Measurements from ENCODE around the gene DTL.
A peak's percentile ranks its signal among the peaks of the same experiment; 100 is the strongest.
"Not testable (repeated sequence)": the region's sequence is repeated elsewhere in the genome, so short reads cannot be mapped to it uniquely, and the experiment has no call there.

Gene DTL, protein sequence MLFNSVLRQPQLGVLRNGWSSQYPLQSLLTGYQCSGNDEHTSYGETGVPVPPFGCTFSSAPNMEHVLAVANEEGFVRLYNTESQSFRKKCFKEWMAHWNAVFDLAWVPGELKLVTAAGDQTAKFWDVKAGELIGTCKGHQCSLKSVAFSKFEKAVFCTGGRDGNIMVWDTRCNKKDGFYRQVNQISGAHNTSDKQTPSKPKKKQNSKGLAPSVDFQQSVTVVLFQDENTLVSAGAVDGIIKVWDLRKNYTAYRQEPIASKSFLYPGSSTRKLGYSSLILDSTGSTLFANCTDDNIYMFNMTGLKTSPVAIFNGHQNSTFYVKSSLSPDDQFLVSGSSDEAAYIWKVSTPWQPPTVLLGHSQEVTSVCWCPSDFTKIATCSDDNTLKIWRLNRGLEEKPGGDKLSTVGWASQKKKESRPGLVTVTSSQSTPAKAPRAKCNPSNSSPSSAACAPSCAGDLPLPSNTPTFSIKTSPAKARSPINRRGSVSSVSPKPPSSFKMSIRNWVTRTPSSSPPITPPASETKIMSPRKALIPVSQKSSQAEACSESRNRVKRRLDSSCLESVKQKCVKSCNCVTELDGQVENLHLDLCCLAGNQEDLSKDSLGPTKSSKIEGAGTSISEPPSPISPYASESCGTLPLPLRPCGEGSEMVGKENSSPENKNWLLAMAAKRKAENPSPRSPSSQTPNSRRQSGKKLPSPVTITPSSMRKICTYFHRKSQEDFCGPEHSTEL

DNA sequence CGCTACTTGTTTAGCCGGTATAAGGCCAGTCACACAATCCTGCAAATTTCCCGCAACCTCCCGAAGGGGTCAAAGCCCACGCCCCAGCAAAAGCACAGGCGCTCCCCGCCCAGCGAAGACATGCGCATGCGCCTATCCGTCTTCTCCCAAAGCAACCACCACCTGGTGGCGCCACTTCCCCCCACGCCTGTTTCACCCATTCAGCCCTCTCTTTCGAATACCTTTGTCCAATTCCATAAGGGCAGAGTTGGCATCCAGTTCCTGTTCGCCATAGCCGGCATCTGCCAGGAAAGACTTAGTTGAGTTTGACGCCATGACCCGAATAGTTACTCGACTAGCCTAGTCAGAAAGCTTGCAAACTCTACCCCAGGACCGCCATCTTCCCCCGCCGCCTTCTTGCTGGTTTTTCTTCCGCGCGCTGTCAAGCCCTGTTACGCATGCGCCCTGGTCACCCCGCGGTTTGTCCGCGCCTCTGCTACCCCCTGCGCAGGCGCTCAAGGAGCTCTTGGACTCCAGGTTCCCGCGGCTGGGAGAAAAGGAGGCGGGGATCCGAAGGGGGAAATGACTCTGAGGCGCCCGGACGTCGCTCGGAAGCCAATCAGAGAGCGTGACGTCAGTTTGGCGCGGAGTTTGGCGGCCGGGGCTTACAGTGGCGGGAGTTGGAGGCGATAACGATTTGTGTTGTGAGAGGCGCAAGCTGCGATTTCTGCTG, at the start of gene DTL, which contains the start of gene INTS7:
TSS of gene DTL (plus strand) at position 626 of the 712 bp plus-strand sequence. CDS start 143 bp downstream, outside the sequence.
TSS of gene INTS7 (minus strand) at position 435 of the 712 bp plus-strand sequence. CDS start at position 315, 120 bp downstream.
- Histone ChIP-seq H3K9me3 (ENCODE audit: control insufficient read depth in 2 of 2, low read length in 2 of 2) (no peaks in the 10 kb centered on the region), H3K36me3 (ENCODE audit: control insufficient read depth in 2 of 2, insufficient read depth in 2 of 2, low read length in 2 of 2) (no peaks in the 10 kb centered on the region), H3K9ac (ENCODE audit: low read depth in 1 of 2, low read length in 2 of 2) (peak within 1 kb of the TSS; percentile 64 to 89), H3K4me3 (ENCODE audit: low read length in 2 of 2) (peak within 1 kb of the TSS; percentile 83 to 96), H3K27ac (ENCODE audit: low read depth in 2 of 2, low read length in 2 of 2) (peak within 1 kb of the TSS; percentile 90), H3K4me1 (ENCODE audit: control insufficient read depth in 2 of 2, insufficient read depth in 2 of 2, low read length in 2 of 2) (peaks cover 6 to 11% of the 10 kb centered on the region in 2 donors), H3K27me3 (ENCODE audit: control insufficient read depth in 2 of 2, insufficient read depth in 2 of 2, low read length in 2 of 2) (no peaks in the 10 kb centered on the region)

DNA sequence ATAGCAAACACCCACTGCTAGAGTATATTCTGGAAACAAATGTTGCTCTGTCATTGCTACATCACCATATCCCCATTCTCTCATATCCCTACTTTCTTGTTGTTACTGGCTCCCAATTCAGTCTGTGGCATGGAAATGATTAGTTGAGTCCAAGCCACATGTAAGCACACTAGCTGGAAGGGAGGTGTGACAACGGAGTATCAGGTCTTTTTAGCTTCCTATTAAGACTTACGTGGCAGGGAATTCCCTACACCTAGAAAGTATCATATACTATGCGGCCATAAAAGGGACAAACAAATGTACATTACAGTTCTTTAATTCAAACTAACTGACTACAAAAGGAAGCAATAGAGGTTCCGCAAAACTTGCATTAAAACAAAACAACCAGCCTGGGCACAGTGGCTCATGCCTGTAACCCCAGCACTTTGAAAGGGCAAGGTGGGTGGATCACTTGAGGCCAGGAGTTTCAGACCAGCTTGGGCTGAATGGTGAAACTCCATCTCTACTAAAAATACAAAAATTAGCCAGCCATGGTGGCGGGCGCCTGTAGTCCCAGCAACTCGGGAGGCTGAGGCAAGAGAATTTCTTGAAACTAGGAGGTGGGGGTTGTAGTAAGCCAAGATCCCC, 48.8 kb upstream of the DTL start:
- Histone ChIP-seq H3K9ac (ENCODE audit: low read depth in 1 of 2, low read length in 2 of 2) (no peak overlapping the region), H3K9me3 (ENCODE audit: control insufficient read depth in 2 of 2, low read length in 2 of 2) (no peaks in the 10 kb centered on the region), H3K27ac (ENCODE audit: low read depth in 2 of 2, low read length in 2 of 2) (no peak overlapping the region), H3K36me3 (ENCODE audit: control insufficient read depth in 2 of 2, insufficient read depth in 2 of 2, low read length in 2 of 2) (peaks cover 6 to 12% of the 10 kb centered on the region in 2 donors), H3K27me3 (ENCODE audit: control insufficient read depth in 2 of 2, insufficient read depth in 2 of 2, low read length in 2 of 2) (no peaks in the 10 kb centered on the region), H3K4me1 (ENCODE audit: control insufficient read depth in 2 of 2, insufficient read depth in 2 of 2, low read length in 2 of 2) (peaks cover 0 to 4% of the 10 kb centered on the region in 2 donors), H3K4me3 (ENCODE audit: low read length in 2 of 2) (no peak overlapping the region)

DNA sequence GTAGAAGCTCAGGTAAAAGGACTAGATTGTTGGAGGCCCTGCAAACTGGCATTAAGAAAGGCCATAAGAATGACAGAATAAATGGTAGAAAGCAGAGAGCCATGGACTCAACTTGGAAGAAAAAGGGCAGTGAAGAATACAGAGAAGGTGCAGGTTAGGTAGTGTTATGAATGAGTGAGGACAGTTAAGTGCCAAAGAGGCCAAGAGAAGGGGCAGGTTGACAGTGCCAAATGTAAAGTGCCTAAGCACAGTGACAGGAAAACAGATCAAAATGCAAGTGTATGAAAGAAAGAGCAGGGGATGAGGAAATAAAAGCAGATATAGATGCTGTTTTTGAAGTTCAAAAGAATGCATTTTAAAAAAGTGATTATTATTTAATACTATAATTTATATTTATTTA, 43.9 kb upstream of the DTL start:
- H3K9ac ChIP-seq (ENCODE audit: low read depth in 1 of 2, low read length in 2 of 2), result no peak overlapping the region
- no peaks in the 10 kb centered on the region for H3K9me3 ChIP-seq (ENCODE audit: control insufficient read depth in 2 of 2, low read length in 2 of 2)
- peaks cover 1 to 6% of the 10 kb centered on the region in 2 donors for H3K36me3 ChIP-seq (ENCODE audit: control insufficient read depth in 2 of 2, insufficient read depth in 2 of 2, low read length in 2 of 2)
- H3K27me3 ChIP-seq (ENCODE audit: control insufficient read depth in 2 of 2, insufficient read depth in 2 of 2, low read length in 2 of 2), result no peaks in the 10 kb centered on the region
- no peaks in the 10 kb centered on the region for H3K4me1 ChIP-seq (ENCODE audit: control insufficient read depth in 2 of 2, insufficient read depth in 2 of 2, low read length in 2 of 2)
- no peak overlapping the region for H3K4me3 ChIP-seq (ENCODE audit: low read length in 2 of 2)
- H3K27ac ChIP-seq (ENCODE audit: low read depth in 2 of 2, low read length in 2 of 2), result no peak overlapping the region

DNA sequence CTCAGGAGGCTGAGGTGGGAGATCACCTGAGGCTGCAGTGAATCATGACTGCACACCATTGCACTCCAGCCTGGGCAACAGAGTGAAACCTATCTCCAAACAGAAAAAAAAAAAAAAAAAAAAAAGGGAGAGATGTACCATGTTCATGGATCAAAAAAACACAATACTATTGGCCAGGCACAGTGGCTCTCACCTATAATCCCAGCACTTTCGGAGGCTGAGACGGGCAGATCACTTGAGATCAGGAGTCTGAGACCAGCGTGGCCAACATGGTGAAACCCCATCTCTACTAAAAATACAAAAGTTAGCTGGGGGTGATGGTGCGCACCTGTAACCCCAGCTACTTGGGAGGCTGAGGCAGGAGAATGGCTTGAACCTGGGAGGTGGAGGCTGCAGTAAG, 38.1 kb upstream of the DTL start:
- not testable (repeated sequence) for H3K4me1 ChIP-seq (ENCODE audit: control insufficient read depth in 2 of 2, insufficient read depth in 2 of 2, low read length in 2 of 2); H3K27ac ChIP-seq (ENCODE audit: low read depth in 2 of 2, low read length in 2 of 2); H3K27me3 ChIP-seq (ENCODE audit: control insufficient read depth in 2 of 2, insufficient read depth in 2 of 2, low read length in 2 of 2); H3K9ac ChIP-seq (ENCODE audit: low read depth in 1 of 2, low read length in 2 of 2); H3K4me3 ChIP-seq (ENCODE audit: low read length in 2 of 2); H3K9me3 ChIP-seq (ENCODE audit: control insufficient read depth in 2 of 2, low read length in 2 of 2)
- H3K36me3 ChIP-seq (ENCODE audit: control insufficient read depth in 2 of 2, insufficient read depth in 2 of 2, low read length in 2 of 2), result peaks cover 0 to 14% of the 10 kb centered on the region in 2 donors

DNA sequence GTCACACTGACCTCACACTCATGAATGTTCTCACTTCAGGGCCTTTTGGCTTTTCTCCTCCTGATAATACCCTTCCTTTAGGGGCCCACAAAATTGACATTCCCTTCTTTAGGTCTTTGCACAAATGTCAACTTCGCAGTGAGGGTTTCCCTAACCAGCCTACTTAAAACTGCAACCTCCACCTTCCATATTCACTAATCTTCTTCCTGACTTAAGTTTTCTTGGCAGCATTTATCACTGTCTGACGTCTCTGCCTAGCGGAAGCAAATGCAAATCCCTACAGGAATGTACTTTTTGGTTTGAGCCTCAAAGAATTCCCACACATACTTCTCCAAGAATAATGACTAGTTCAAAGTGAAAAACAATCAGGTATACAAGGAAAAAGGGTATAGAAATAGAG, 33.0 kb upstream of the DTL start:
- no peaks in the 10 kb centered on the region for H3K4me1 ChIP-seq (ENCODE audit: control insufficient read depth in 2 of 2, insufficient read depth in 2 of 2, low read length in 2 of 2)
- no peak overlapping the region for H3K27ac ChIP-seq (ENCODE audit: low read depth in 2 of 2, low read length in 2 of 2)
- H3K27me3 ChIP-seq (ENCODE audit: control insufficient read depth in 2 of 2, insufficient read depth in 2 of 2, low read length in 2 of 2), result no peaks in the 10 kb centered on the region
- H3K36me3 ChIP-seq (ENCODE audit: control insufficient read depth in 2 of 2, insufficient read depth in 2 of 2, low read length in 2 of 2), result peaks cover 3 to 15% of the 10 kb centered on the region in 2 donors
- H3K9ac ChIP-seq (ENCODE audit: low read depth in 1 of 2, low read length in 2 of 2), result no peak overlapping the region
- no peak overlapping the region for H3K4me3 ChIP-seq (ENCODE audit: low read length in 2 of 2)
- H3K9me3 ChIP-seq (ENCODE audit: control insufficient read depth in 2 of 2, low read length in 2 of 2), result no peaks in the 10 kb centered on the region

DNA sequence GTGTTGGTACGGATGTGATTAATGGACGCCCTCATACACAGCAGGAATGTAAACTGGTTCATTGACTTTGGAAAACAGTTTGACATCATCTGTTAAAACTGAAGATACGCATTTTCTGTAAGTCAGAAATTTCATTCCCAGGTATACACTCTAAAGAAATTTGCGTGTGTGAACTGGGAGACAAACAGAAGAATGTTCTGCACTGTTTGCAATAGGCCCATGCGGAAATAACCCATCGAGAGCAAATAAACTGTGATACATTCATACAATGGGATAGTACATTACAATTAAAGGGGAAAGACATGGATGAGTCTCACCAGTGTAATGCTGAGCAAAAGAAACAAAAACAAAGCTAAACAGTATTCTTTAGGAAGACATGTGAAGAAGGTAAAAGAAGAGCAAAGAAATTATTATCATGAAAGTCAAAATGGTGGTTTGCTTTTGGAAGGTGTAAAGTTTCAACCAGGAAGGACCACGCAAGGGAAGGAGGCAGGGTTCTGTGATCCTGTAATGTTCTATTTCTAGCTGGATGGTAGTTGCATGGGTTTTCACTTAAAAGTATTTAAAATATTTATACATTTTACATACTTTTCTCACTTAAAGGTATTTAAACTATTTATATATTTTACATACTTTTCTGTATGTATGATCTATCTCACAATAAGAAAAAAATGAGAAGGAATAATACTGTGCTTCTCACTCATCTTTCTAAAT, 30.5 kb upstream of the DTL start:
- Histone ChIP-seq H3K4me3 (ENCODE audit: low read length in 2 of 2) (no peak overlapping the region), H3K27ac (ENCODE audit: low read depth in 2 of 2, low read length in 2 of 2) (no peak overlapping the region), H3K9me3 (ENCODE audit: control insufficient read depth in 2 of 2, low read length in 2 of 2) (no peaks in the 10 kb centered on the region), H3K4me1 (ENCODE audit: control insufficient read depth in 2 of 2, insufficient read depth in 2 of 2, low read length in 2 of 2) (no peaks in the 10 kb centered on the region), H3K9ac (ENCODE audit: low read depth in 1 of 2, low read length in 2 of 2) (no peak overlapping the region), H3K36me3 (ENCODE audit: control insufficient read depth in 2 of 2, insufficient read depth in 2 of 2, low read length in 2 of 2) (peaks cover 7 to 17% of the 10 kb centered on the region in 2 donors), H3K27me3 (ENCODE audit: control insufficient read depth in 2 of 2, insufficient read depth in 2 of 2, low read length in 2 of 2) (no peaks in the 10 kb centered on the region)

DNA sequence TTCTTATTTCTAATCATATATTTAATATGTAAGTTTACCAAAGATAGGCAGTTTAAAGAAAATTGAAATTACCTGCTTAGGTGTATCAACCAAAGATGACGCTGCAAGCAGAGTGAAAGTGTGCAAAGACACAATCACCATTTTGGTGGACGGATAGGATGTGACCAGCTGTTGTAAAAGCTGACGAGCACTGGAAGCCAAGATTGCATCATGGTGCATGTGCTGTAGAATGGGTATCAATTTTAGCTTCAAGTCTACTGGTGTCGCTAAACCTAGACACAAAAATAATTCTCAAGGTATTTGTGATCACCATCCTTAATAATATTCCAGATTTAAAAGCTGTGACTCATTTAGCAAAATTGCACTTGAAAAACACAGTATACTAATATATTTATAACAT, 28.4 kb upstream of the DTL start:
- Histone ChIP-seq H3K9ac (ENCODE audit: low read depth in 1 of 2, low read length in 2 of 2) (no peak overlapping the region), H3K27ac (ENCODE audit: low read depth in 2 of 2, low read length in 2 of 2) (no peak overlapping the region), H3K4me1 (ENCODE audit: control insufficient read depth in 2 of 2, insufficient read depth in 2 of 2, low read length in 2 of 2) (no peaks in the 10 kb centered on the region), H3K9me3 (ENCODE audit: control insufficient read depth in 2 of 2, low read length in 2 of 2) (no peaks in the 10 kb centered on the region), H3K27me3 (ENCODE audit: control insufficient read depth in 2 of 2, insufficient read depth in 2 of 2, low read length in 2 of 2) (no peaks in the 10 kb centered on the region), H3K4me3 (ENCODE audit: low read length in 2 of 2) (no peak overlapping the region), H3K36me3 (ENCODE audit: control insufficient read depth in 2 of 2, insufficient read depth in 2 of 2, low read length in 2 of 2) (peaks cover 10 to 16% of the 10 kb centered on the region in 2 donors)

DNA sequence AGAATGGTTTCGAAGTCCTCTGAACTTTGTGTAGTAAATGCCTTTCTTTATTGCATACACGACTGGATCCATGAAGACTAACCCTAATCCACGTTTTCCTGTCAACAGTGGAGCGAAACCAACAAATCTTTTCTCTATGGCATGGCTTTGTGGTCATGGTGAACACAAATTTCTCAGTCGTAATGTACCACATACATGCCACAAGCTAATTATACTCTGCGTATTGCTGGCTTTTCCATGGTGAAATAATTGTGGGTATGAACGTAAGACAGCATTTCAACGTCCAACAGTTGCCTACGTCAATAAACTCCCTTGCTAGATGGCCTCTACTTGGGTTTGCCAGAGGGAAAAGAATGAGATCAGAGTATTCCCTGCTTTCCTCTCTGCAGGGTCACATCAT, 27.7 kb upstream of the DTL start:
- H3K4me1 ChIP-seq (ENCODE audit: control insufficient read depth in 2 of 2, insufficient read depth in 2 of 2, low read length in 2 of 2), result no peaks in the 10 kb centered on the region

DNA sequence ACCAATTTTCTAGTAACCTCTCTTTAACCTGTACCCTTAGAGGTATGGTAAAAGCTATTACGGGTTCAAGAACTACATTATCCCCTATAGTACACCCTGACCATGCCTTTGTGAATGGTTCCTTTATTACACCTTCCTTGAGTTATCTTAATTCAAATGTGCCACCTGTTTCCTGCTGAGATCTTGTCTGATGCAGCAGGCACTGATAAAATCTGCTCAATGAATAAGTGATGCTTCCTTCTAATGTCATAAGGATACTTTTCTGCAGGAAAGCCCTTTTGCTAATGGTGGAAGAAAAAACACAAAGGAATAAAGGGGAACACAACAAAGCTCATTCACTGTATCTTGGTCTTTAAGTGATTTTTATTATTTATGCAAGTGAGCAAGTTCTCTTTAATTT, 26.0 kb upstream of the DTL start:
- Histone ChIP-seq H3K27ac (ENCODE audit: low read depth in 2 of 2, low read length in 2 of 2) (no peak overlapping the region), H3K27me3 (ENCODE audit: control insufficient read depth in 2 of 2, insufficient read depth in 2 of 2, low read length in 2 of 2) (no peaks in the 10 kb centered on the region), H3K9me3 (ENCODE audit: control insufficient read depth in 2 of 2, low read length in 2 of 2) (no peaks in the 10 kb centered on the region), H3K36me3 (ENCODE audit: control insufficient read depth in 2 of 2, insufficient read depth in 2 of 2, low read length in 2 of 2) (peaks cover 10 to 19% of the 10 kb centered on the region in 2 donors), H3K9ac (ENCODE audit: low read depth in 1 of 2, low read length in 2 of 2) (no peak overlapping the region), H3K4me3 (ENCODE audit: low read length in 2 of 2) (no peak overlapping the region), H3K4me1 (ENCODE audit: control insufficient read depth in 2 of 2, insufficient read depth in 2 of 2, low read length in 2 of 2) (no peaks in the 10 kb centered on the region)

More for the DNA sequence above, 27.7 kb upstream of the DTL start:
- H3K27ac ChIP-seq (ENCODE audit: low read depth in 2 of 2, low read length in 2 of 2), result no peak overlapping the region
- no peak overlapping the region for H3K4me3 ChIP-seq (ENCODE audit: low read length in 2 of 2)
- H3K27me3 ChIP-seq (ENCODE audit: control insufficient read depth in 2 of 2, insufficient read depth in 2 of 2, low read length in 2 of 2), result no peaks in the 10 kb centered on the region
- H3K36me3 ChIP-seq (ENCODE audit: control insufficient read depth in 2 of 2, insufficient read depth in 2 of 2, low read length in 2 of 2), result peaks cover 10 to 16% of the 10 kb centered on the region in 2 donors
- H3K9me3 ChIP-seq (ENCODE audit: control insufficient read depth in 2 of 2, low read length in 2 of 2), result no peaks in the 10 kb centered on the region
- no peak overlapping the region for H3K9ac ChIP-seq (ENCODE audit: low read depth in 1 of 2, low read length in 2 of 2)

Data from mucosa of rectum (tissue), 2 donors.